CD8-positive, alpha-beta memory T cell (primary cell): Measurements from ENCODE around the gene FITM1. TPM values are rescaled to one million over a fixed set of nuclear protein-coding genes. Genes with fewer than 3 reads are reported as not detected.
A peak's percentile ranks its signal among the peaks of the same experiment; 100 is the strongest.

ENCODE experiments used
- CTCF ChIA-PET: fragments of 350-600 bp; sonication (Branson Sonifier 250); formaldehyde crosslinking; loops from one replicate; lab custom pipeline; 2021; ENCODE audit warnings: antibody characterized with exemption; lab: Charles Lee
- POLR2A ChIA-PET: fragments of 350-600 bp; sonication (Branson Sonifier 250); formaldehyde crosslinking; loops from one replicate; lab custom pipeline; 2021; ENCODE audit warnings: antibody characterized with exemption; lab: Charles Lee
- DNase-seq, 5 donors: peaks; one replicate each; pipeline versions ENCODE4 v3.0.0 to v3.0.0-alpha.2; 2020 to 2022; ENCODE audit warnings: mixed read lengths in 1 of 5
- H3K27ac ChIP-seq: one replicate; pipeline ENCODE4 v1.7.0; 2013; ENCODE audit warnings: low read depth, mild to moderate bottlenecking, low read length, moderate library complexity
- H3K27me3 ChIP-seq: 2 replicates; pipeline ENCODE4 v1.7.0; 2013; ENCODE audit warnings: low read length, mild to moderate bottlenecking; ENCODE audit not compliant: insufficient read depth, poor library complexity, severe bottlenecking
- H3K36me3 ChIP-seq: 2 replicates; pipeline ENCODE4 v1.7.0; 2013; ENCODE audit warnings: mild to moderate bottlenecking, low read length, moderate library complexity; ENCODE audit not compliant: insufficient read depth
- H3K4me1 ChIP-seq: 2 replicates; pipeline ENCODE4 v1.7.0; 2013; ENCODE audit warnings: mild to moderate bottlenecking, low read length, moderate library complexity; ENCODE audit not compliant: insufficient read depth
- H3K4me3 ChIP-seq: 2 replicates; pipeline ENCODE4 v1.7.0; 2013; ENCODE audit warnings: mild to moderate bottlenecking, low read length
- H3K9me3 ChIP-seq: 2 replicates; pipeline ENCODE4 v1.7.0; 2013; ENCODE audit warnings: mild to moderate bottlenecking, low read length
- H3K27ac Mint-ChIP-seq, 8 donors: one replicate each; pipeline ENCODE4 v1.8.0; 2020 to 2021; ENCODE audit warnings: mixed read lengths in 8 of 8, mild to moderate bottlenecking in 6 of 8, inconsistent platforms in 3 of 8, moderate library complexity in 3 of 8
- H3K27me3 Mint-ChIP-seq, 2 donors: one replicate each; pipeline ENCODE4 v1.8.0; 2020 to 2021; ENCODE audit warnings: mixed read lengths in 2 of 2, mild to moderate bottlenecking in 1 of 2, moderate library complexity in 1 of 2
- H3K36me3 Mint-ChIP-seq, 3 donors: one replicate each; pipeline ENCODE4 v1.8.0; 2020 to 2021; ENCODE audit warnings: mixed read lengths in 3 of 3, inconsistent platforms in 1 of 3, mild to moderate bottlenecking in 1 of 3
- H3K4me1 Mint-ChIP-seq, 3 donors: one replicate each; pipeline ENCODE4 v1.8.0; 2020 to 2021; ENCODE audit warnings: mixed read lengths in 3 of 3, inconsistent platforms in 1 of 3, mild to moderate bottlenecking in 1 of 3
- H3K4me3 Mint-ChIP-seq, 7 donors: one replicate each; pipeline ENCODE4 v1.8.0; 2020 to 2021; ENCODE audit warnings: mixed read lengths in 7 of 7, mild to moderate bottlenecking in 6 of 7, moderate library complexity in 4 of 7, inconsistent platforms in 2 of 7
- H3K9me3 Mint-ChIP-seq, 5 donors: one replicate each; pipeline ENCODE4 v1.8.0; 2020 to 2022; ENCODE audit warnings: mixed read lengths in 5 of 5, mild to moderate bottlenecking in 3 of 5, moderate library complexity in 2 of 5, inconsistent platforms in 1 of 5
- polyA plus RNA-seq: library from polyadenylated mRNA; unstranded; fragments of 300-500 nt; fragmentation: Illumina TruSeq; gene quantifications from one replicate; pipeline ENCODE4 v1.2.3, GENCODE V29; 2021
- total RNA-seq, 2 experiments: library from RNA; stranded (reverse); gene quantifications; one replicate each; pipeline ENCODE4 v1.2.3, GENCODE V29; 2021

The FITM1 gene
- total and polyA plus RNA-seq, 3 experiments from 2014 or later: 0.58 to 1.1 TPM; not detected in 1

DNA sequence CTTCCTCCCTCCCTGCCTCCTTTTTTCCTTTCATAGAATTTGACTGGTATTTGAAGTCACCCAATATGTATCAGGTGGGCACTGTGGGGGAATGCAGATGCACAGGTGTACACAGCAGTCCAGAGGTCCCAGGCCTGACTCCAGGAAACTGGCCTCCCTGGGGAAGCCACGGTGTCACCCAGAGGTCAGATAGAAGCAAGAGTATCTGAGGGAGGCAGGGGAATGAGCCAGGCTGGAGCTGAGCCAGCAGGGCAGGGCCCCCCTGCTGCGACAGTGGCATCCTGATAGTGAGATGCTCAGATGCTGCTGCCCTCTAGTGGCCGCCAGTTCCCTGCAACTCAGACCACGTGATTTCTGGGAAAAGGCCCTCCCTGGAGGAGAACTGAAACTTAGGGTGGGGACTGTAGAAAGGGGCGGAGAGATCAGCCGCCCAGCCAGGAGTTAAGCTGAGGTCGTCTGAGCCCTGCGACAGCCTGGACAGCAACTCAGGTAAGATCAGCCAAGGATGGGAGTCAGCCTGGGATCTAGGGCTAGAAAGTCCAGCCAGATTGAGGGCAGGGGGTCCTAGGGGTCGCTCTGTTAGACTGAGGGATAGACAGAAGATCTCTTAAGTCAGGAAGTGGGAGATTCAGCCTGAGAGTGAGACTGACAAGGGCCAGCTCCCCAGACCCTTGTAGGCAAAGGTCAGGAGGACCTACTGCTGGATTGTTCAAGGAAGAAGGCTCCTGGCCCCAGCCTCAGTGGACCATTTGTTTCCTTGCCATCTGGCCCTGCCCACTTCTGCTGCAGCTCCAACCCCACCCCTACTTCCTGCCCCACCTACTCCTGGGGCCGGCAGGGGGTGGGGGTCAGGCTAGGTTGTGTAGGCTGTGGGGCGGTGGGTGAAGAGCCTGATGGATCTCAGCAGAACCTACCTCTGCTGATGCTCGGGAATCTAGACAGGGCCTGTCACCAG is 30.7 kb downstream of the FITM1 start, which contains the start of gene IRF9:
Gene IRF9 (plus strand): TSS at position 416 of the 955 bp plus-strand sequence. CDS start 880 bp downstream, outside the sequence.
- Mint-ChIP-seq H3K9me3 (no peaks in the 10 kb centered on the region), H3K27me3 (peaks cover 0 to 3% of the 10 kb centered on the region in 2 donors), H3K4me1 (peaks cover 40 to 56% (median 49%) of the 10 kb centered on the region in 3 donors), H3K27ac (peak within 1 kb of the TSS; percentile 84 to 100 (median 99)), H3K4me3 (peak within 1 kb of the TSS; percentile 89 to 100 (median 98)), H3K36me3 (peaks cover 23 to 83% (median 28%) of the 10 kb centered on the region in 3 donors)
- ChIA-PET POLR2A (interaction anchor here (0.5 to 2.5 kb wide), 15 partner anchors 10 to 289 kb away, joined by 3 to 23 read pairs (median 5); partner anchors contain the start of genes CHMP4A, DCAF11, EMC9 and IPO4), CTCF (interaction anchor here (0.7 to 5.2 kb wide), 40 partner anchors 10 to 280 kb away, joined by 3 to 50 read pairs (median 4); partner anchors contain the start of genes CHMP4A, DCAF11, DHRS1 and EMC9)
- Histone ChIP-seq H3K9me3 (no peaks in the 10 kb centered on the region), H3K4me3 (peak within 1 kb of the TSS; percentile 99), H3K4me1 (peaks cover 41% of the 10 kb centered on the region), H3K27ac (peak within 1 kb of the TSS; percentile 96), H3K36me3 (peaks cover 47% of the 10 kb centered on the region), H3K27me3 (no peaks in the 10 kb centered on the region)
- peak; percentile 93 to 97 (median 96) for DNase-seq

DNA sequence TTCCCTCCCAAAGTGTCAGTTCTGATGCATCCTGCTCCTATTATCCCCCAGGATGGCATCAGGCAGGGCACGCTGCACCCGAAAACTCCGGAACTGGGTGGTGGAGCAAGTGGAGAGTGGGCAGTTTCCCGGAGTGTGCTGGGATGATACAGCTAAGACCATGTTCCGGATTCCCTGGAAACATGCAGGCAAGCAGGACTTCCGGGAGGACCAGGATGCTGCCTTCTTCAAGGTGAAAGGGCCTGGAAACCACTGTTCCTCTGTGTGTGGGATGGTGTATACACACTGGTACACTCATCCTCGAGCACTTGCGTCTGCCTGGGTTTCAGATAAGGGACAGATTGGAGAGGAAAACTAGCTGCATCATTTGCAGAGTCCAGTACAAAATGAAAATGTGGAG is 31.6 kb downstream of the FITM1 start:
- H3K4me1 Mint-ChIP-seq: peaks cover 42 to 56% (median 54%) of the 10 kb centered on the region in 3 donors
- no peaks in the 10 kb centered on the region for H3K9me3 Mint-ChIP-seq

DNA sequence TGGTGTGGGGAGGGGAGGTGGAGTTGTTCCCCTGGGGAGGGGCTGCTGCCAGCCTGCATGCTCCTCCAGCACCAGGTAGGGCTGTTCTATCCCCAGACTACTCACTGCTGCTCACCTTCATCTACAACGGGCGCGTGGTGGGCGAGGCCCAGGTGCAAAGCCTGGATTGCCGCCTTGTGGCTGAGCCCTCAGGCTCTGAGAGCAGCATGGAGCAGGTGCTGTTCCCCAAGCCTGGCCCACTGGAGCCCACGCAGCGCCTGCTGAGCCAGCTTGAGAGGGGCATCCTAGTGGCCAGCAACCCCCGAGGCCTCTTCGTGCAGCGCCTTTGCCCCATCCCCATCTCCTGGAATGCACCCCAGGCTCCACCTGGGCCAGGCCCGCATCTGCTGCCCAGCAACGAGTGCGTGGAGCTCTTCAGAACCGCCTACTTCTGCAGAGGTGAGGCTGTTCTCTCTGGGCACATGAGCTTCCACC is 34.1 kb downstream of the FITM1 start:
- H3K9me3 Mint-ChIP-seq: no peaks in the 10 kb centered on the region
- H3K4me3 Mint-ChIP-seq: peak overlapping the region in 2 of 7 donors; percentile 58 to 74
- no peaks in the 10 kb centered on the region for H3K27me3 ChIP-seq
- ChIA-PET CTCF (interaction anchor here (0.9 to 1.2 kb wide), 2 partner anchors 28 to 74 kb away, joined by 3 read pairs; partner anchors contain the start of gene PSME1), POLR2A (no interaction called here)
- H3K36me3 ChIP-seq: peaks cover 56% of the 10 kb centered on the region
- peak overlapping the region in 4 of 8 donors; percentile 79 to 96 (median 86) for H3K27ac Mint-ChIP-seq
- H3K4me1 Mint-ChIP-seq: peaks cover 47 to 66% (median 61%) of the 10 kb centered on the region in 3 donors
- DNase-seq: no peak
- H3K36me3 Mint-ChIP-seq: peaks cover 23 to 82% (median 35%) of the 10 kb centered on the region in 3 donors
- peaks cover 41% of the 10 kb centered on the region for H3K4me1 ChIP-seq
- H3K9me3 ChIP-seq: no peaks in the 10 kb centered on the region
- H3K4me3 ChIP-seq: no peak overlapping the region
- H3K27ac ChIP-seq: no peak overlapping the region
- H3K27me3 Mint-ChIP-seq: peaks cover 0 to 5% of the 10 kb centered on the region in 2 donors

More for the DNA sequence above, 31.6 kb downstream of the FITM1 start:
- peak overlapping the region; percentile 89 to 100 (median 98) for H3K4me3 Mint-ChIP-seq
- peaks cover 0 to 3% of the 10 kb centered on the region in 2 donors for H3K27me3 Mint-ChIP-seq
- Histone ChIP-seq H3K27me3 (no peaks in the 10 kb centered on the region), H3K4me3 (peak overlapping the region; percentile 99), H3K36me3 (peaks cover 54% of the 10 kb centered on the region), H3K9me3 (no peaks in the 10 kb centered on the region), H3K4me1 (peaks cover 41% of the 10 kb centered on the region), H3K27ac (peak overlapping the region; percentile 96)
- no peak for DNase-seq
- ChIA-PET CTCF (interaction anchor here (0.9 to 5.2 kb wide), 18 partner anchors 9 to 108 kb away, joined by 3 to 50 read pairs (median 22); partner anchors contain the start of genes CHMP4A, DCAF11, EMC9 and IPO4), POLR2A (interaction anchor here (0.8 to 2.4 kb wide), 6 partner anchors 9 to 53 kb away, joined by 3 to 23 read pairs (median 6); partner anchors contain the start of genes DCAF11, IPO4, MDP1 and NRL)
- peak overlapping the region; percentile 84 to 100 (median 99) for H3K27ac Mint-ChIP-seq
- H3K36me3 Mint-ChIP-seq: peaks cover 19 to 86% (median 26%) of the 10 kb centered on the region in 3 donors

DNA sequence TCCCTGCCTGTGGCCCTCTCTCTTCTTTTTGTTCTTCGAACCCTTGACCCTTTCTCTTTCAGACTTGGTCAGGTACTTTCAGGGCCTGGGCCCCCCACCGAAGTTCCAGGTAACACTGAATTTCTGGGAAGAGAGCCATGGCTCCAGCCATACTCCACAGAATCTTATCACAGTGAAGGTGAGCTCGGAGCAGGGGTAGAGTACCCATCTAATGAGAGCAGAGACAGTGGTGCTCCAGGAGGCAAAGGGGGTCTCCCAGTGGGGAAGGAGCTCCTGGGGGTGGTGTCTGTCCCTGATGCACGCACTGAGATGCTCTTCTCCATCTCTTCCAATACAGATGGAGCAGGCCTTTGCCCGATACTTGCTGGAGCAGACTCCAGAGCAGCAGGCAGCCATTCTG is 35.3 kb downstream of the FITM1 start:
- Mint-ChIP-seq H3K4me1 (peaks cover 46 to 62% (median 57%) of the 10 kb centered on the region in 3 donors), H3K9me3 (no peaks in the 10 kb centered on the region), H3K27me3 (peaks cover 0 to 5% of the 10 kb centered on the region in 2 donors), H3K27ac (peak overlapping the region in 1 of 8 donors; percentile 38), H3K4me3 (peak overlapping the region in 2 of 7 donors; percentile 26 to 53), H3K36me3 (peaks cover 23 to 78% (median 35%) of the 10 kb centered on the region in 3 donors)
- no peak overlapping the region for H3K27ac ChIP-seq
- H3K4me3 ChIP-seq: no peak overlapping the region
- H3K36me3 ChIP-seq: peaks cover 49% of the 10 kb centered on the region
- no peak for DNase-seq
- H3K27me3 ChIP-seq: no peaks in the 10 kb centered on the region
- CTCF ChIA-PET: interaction anchor here (1.2 kb wide), 1 partner anchor 75 kb away, joined by 3 read pairs; no protein-coding TSS in a partner anchor
- POLR2A ChIA-PET: no interaction called here
- H3K4me1 ChIP-seq: peaks cover 35% of the 10 kb centered on the region
- H3K9me3 ChIP-seq: no peaks in the 10 kb centered on the region

DNA sequence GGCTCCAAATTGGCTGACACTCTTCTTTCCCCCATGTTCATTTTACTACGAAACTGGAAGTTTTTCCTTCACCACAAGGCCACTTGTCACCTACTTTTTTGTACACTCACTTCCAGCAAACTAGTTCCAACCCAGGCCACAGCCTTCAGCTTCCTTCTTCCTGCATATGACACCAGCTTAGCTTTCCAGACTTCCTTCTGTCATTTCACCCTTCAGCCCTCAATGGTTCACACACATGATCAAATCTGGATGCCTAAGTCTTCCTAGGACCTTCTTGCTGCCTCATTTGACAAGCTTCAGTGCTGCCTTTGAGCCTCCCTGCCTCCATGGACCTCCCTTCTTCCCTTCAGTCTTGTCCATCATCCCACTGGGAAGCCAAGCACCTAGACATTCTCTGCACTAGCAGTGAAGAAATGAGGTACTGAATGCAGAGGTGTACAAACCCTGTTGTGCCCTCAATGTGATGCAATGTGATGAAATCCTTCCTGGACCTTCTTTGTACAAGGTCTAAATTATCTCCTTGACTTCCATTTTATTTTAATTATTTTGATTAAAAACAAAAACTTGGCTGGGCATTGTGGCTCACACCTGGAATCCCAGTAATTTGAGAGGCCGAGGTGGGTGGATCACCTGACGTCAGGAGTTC is 37.1 kb downstream of the FITM1 start:
- Histone ChIP-seq H3K9me3 (no peaks in the 10 kb centered on the region), H3K27me3 (no peaks in the 10 kb centered on the region), H3K4me3 (no peak overlapping the region), H3K4me1 (peaks cover 25% of the 10 kb centered on the region), H3K27ac (no peak overlapping the region), H3K36me3 (peaks cover 49% of the 10 kb centered on the region)
- H3K27me3 Mint-ChIP-seq: peaks cover 0 to 2% of the 10 kb centered on the region in 2 donors
- DNase-seq: no peak
- H3K9me3 Mint-ChIP-seq: no peaks in the 10 kb centered on the region
- H3K4me3 Mint-ChIP-seq: peak overlapping the region in 2 of 7 donors; percentile 14 to 66
- ChIA-PET POLR2A (interaction anchor here (0.6 kb wide), 1 partner anchor 45 kb away, joined by 3 read pairs; no protein-coding TSS in a partner anchor), CTCF (no interaction called here)
- peaks cover 12 to 66% (median 29%) of the 10 kb centered on the region in 3 donors for H3K36me3 Mint-ChIP-seq
- peak overlapping the region in 6 of 8 donors; percentile 10 to 86 (median 74) for H3K27ac Mint-ChIP-seq
- peaks cover 38 to 57% (median 56%) of the 10 kb centered on the region in 3 donors for H3K4me1 Mint-ChIP-seq

DNA sequence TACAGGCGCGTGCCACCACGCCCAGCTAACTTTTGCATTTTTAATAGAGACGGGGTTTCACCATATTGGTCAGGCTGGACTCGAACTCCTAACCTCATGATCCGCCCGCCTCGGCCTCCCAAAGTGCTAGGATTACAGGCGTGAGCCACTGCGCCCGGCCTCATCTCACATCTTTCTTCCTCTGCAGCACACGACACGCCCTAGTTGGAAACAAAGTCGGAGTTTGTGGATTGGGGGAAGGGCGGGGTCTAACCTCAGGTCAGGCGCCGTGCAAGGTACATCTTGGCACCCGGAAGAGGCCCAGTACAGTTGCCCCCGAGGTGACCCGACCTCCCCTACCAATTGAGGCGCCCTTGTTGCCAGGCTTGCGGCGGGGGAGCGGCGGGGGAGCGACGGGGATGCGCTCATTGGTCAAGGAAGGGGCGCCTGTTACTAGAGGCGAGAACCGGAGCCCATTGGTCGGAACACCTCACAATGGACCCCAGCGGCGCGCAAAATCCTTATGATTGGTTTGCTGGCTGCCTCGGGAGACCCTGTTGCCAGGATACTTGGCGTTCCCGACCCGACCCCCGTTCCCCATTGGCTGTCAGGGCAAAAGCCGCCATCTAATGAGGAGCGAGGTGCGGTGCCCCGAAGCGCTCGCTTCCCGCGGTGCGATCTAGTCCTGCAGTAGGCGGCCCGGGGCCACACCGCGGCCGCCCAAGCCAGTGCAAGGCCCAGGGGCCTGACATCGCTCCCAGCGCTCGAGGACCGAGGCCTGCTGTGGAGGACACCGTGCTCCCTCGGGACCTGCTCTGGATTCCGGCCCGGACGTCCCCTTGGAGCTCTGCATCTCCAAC is 41.2 kb downstream of the FITM1 start, which contains the start of gene REC8:
Gene REC8 (plus strand): TSS at position 659 of the 839 bp plus-strand sequence. CDS start 473 bp downstream, outside the sequence.
- Histone ChIP-seq H3K9me3 (no peaks in the 10 kb centered on the region), H3K27me3 (no peaks in the 10 kb centered on the region), H3K4me1 (no peaks in the 10 kb centered on the region), H3K27ac (no peak within 1 kb of the TSS), H3K4me3 (peak within 1 kb of the TSS; percentile 48), H3K36me3 (peaks cover 13% of the 10 kb centered on the region)
- ChIA-PET CTCF (interaction anchor here (0.9 to 4.7 kb wide), 4 partner anchors 8 to 17 kb away, joined by 3 to 36 read pairs (median 5); partner anchors contain the start of genes IPO4 and IRF9), POLR2A (interaction anchor here (0.6 to 2.4 kb wide), 5 partner anchors 10 to 67 kb away, joined by 3 to 12 read pairs (median 5); partner anchors contain the start of genes CHMP4A, IRF9 and TSSK4)
- Mint-ChIP-seq H3K27ac (peak within 1 kb of the TSS; percentile 88 to 96 (median 93)), H3K4me1 (peaks cover 33 to 48% (median 47%) of the 10 kb centered on the region in 3 donors), H3K27me3 (peaks cover 0 to 2% of the 10 kb centered on the region in 2 donors), H3K9me3 (no peaks in the 10 kb centered on the region), H3K4me3 (peak within 1 kb of the TSS; percentile 81 to 91 (median 90)), H3K36me3 (peaks cover 4 to 43% (median 15%) of the 10 kb centered on the region in 3 donors)
- peak; percentile 67 to 89 (median 80) for DNase-seq
